ENCODE results near the gene STK4.
"Not testable (repeated sequence)": the region's sequence is repeated elsewhere in the genome, so short reads cannot be mapped to it uniquely, and the experiment has no call there.

The STK4 gene

GRCh38 chr20:45014131-45014530, 47.8 kb downstream of the STK4 start:
- not testable (repeated sequence) for H3K27ac ChIP-seq (replicated peaks; ENCODE audit: low read length); H4K91ac ChIP-seq (ENCODE audit: low read depth, low read length, poor library complexity)
- WGBS, 2 donors (ENCODE audit: extremely low coverage in 2 of 2, insufficient read length in 2 of 2, insufficient replicate concordance in 1 of 2), result no CpG with 5 or more reads among the region's 8 CpGs

GRCh38 chr20:45014671-45015415, 48.5 kb downstream of the STK4 start:
- H3K4me3 ChIP-seq (ENCODE audit: low read length in 2 of 2), result no peak overlapping the region
- H3K27ac ChIP-seq (replicated peaks; ENCODE audit: low read length), result no peak overlapping the region
- H3K4ac ChIP-seq (ENCODE audit: low read length), result no peak overlapping the region
- H3K36me3 ChIP-seq (replicated peaks in 1 of 2; ENCODE audit: control insufficient read depth in 2 of 2, insufficient read depth in 2 of 2, low read length in 2 of 2), result peaks cover 0 to 22% of the 10 kb centered on the region in 2 donors
- H2AK5ac ChIP-seq (ENCODE audit: low read depth, low read length), result no peak overlapping the region
- no peak overlapping the region for H3K18ac ChIP-seq (ENCODE audit: low read length)
- H4K91ac ChIP-seq (ENCODE audit: low read depth, low read length, poor library complexity), result no peak overlapping the region
- no CpG with 5 or more reads among the region's 4 CpGs for WGBS, 2 donors (ENCODE audit: extremely low coverage in 2 of 2, insufficient read length in 2 of 2, insufficient replicate concordance in 1 of 2)
- DNase-seq (ENCODE audit: low spot score), result no peak
- no peaks in the 10 kb centered on the region for H3K79me1 ChIP-seq (ENCODE audit: low read depth, low read length)
- no peak overlapping the region for H2BK12ac ChIP-seq (ENCODE audit: low read length)
- H2BK15ac ChIP-seq (ENCODE audit: low read length), result no peak overlapping the region
- H3K4me2 ChIP-seq (ENCODE audit: insufficient read depth, low read length, poor library complexity, severe bottlenecking), result no peak overlapping the region
- no peak overlapping the region for H2BK5ac ChIP-seq (ENCODE audit: low read length)
- no peak overlapping the region for H3K23ac ChIP-seq (ENCODE audit: low read depth, low read length, poor library complexity)
- no peak overlapping the region for H2BK120ac ChIP-seq (ENCODE audit: low read depth, low read length)
- no peaks in the 10 kb centered on the region for H3K9me3 ChIP-seq (replicated peaks in 1 of 2; ENCODE audit: control insufficient read depth in 2 of 2, insufficient read depth in 1 of 2, low read depth in 1 of 2, low read length in 2 of 2)
- no peak overlapping the region for H2AFZ ChIP-seq (ENCODE audit: low read length)
- H3K14ac ChIP-seq (ENCODE audit: low read length), result no peak overlapping the region
- no peaks in the 10 kb centered on the region for H3K4me1 ChIP-seq (ENCODE audit: control insufficient read depth in 2 of 2, insufficient read depth in 1 of 2, low read depth in 1 of 2, low read length in 2 of 2)
- no peak overlapping the region for H3K9ac ChIP-seq (ENCODE audit: low read depth, low read length, poor library complexity)
- no peaks in the 10 kb centered on the region for H3K27me3 ChIP-seq (ENCODE audit: control insufficient read depth in 3 of 3, insufficient read depth in 3 of 3, low read depth in 1 of 3, low read length in 3 of 3)
- H4K8ac ChIP-seq (ENCODE audit: low read depth, low read length), result no peak overlapping the region

More at GRCh38 chr20:45014131-45014530, 47.8 kb downstream of the STK4 start:
- not testable (repeated sequence) for H3K23ac ChIP-seq (ENCODE audit: low read depth, low read length, poor library complexity); H3K4me3 ChIP-seq (ENCODE audit: low read length in 2 of 2); H2AFZ ChIP-seq (ENCODE audit: low read length); H3K4me2 ChIP-seq (ENCODE audit: insufficient read depth, low read length, poor library complexity, severe bottlenecking); H3K79me1 ChIP-seq (ENCODE audit: low read depth, low read length); H3K18ac ChIP-seq (ENCODE audit: low read length); H3K4me1 ChIP-seq (ENCODE audit: control insufficient read depth in 2 of 2, insufficient read depth in 1 of 2, low read depth in 1 of 2, low read length in 2 of 2); H3K14ac ChIP-seq (ENCODE audit: low read length); H3K9ac ChIP-seq (ENCODE audit: low read depth, low read length, poor library complexity); H2BK12ac ChIP-seq (ENCODE audit: low read length); DNase-seq (ENCODE audit: low spot score); H3K4ac ChIP-seq (ENCODE audit: low read length); H2BK15ac ChIP-seq (ENCODE audit: low read length); H2BK5ac ChIP-seq (ENCODE audit: low read length); H3K27me3 ChIP-seq (ENCODE audit: control insufficient read depth in 3 of 3, insufficient read depth in 3 of 3, low read depth in 1 of 3, low read length in 3 of 3); H4K8ac ChIP-seq (ENCODE audit: low read depth, low read length); H2BK120ac ChIP-seq (ENCODE audit: low read depth, low read length); H3K9me3 ChIP-seq (replicated peaks in 1 of 2; ENCODE audit: control insufficient read depth in 2 of 2, insufficient read depth in 1 of 2, low read depth in 1 of 2, low read length in 2 of 2); H2AK5ac ChIP-seq (ENCODE audit: low read depth, low read length)
- peaks cover 0 to 23% of the 10 kb centered on the region in 2 donors for H3K36me3 ChIP-seq (replicated peaks in 1 of 2; ENCODE audit: control insufficient read depth in 2 of 2, insufficient read depth in 2 of 2, low read length in 2 of 2)

GRCh38 chr20:45016089-45016671, 49.9 kb downstream of the STK4 start:
- H3K4me3 ChIP-seq (ENCODE audit: low read length in 2 of 2), result no peak overlapping the region
- no peaks in the 10 kb centered on the region for H3K4me1 ChIP-seq (ENCODE audit: control insufficient read depth in 2 of 2, insufficient read depth in 1 of 2, low read depth in 1 of 2, low read length in 2 of 2)
- H3K18ac ChIP-seq (ENCODE audit: low read length), result no peak overlapping the region
- no peaks in the 10 kb centered on the region for H3K27me3 ChIP-seq (ENCODE audit: control insufficient read depth in 3 of 3, insufficient read depth in 3 of 3, low read depth in 1 of 3, low read length in 3 of 3)
- H3K9me3 ChIP-seq (replicated peaks in 1 of 2; ENCODE audit: control insufficient read depth in 2 of 2, insufficient read depth in 1 of 2, low read depth in 1 of 2, low read length in 2 of 2), result no peaks in the 10 kb centered on the region
- H2AK5ac ChIP-seq (ENCODE audit: low read depth, low read length), result no peak overlapping the region
- H2BK15ac ChIP-seq (ENCODE audit: low read length), result no peak overlapping the region
- no peak overlapping the region for H2BK5ac ChIP-seq (ENCODE audit: low read length)
- WGBS, 2 donors (ENCODE audit: extremely low coverage in 2 of 2, insufficient read length in 2 of 2, insufficient replicate concordance in 1 of 2), result no CpG with 5 or more reads among the region's 5 CpGs
- H3K9ac ChIP-seq (ENCODE audit: low read depth, low read length, poor library complexity), result no peak overlapping the region
- no peak overlapping the region for H2BK120ac ChIP-seq (ENCODE audit: low read depth, low read length)
- no peak overlapping the region for H3K4me2 ChIP-seq (ENCODE audit: insufficient read depth, low read length, poor library complexity, severe bottlenecking)
- no peak overlapping the region for H3K14ac ChIP-seq (ENCODE audit: low read length)
- H3K27ac ChIP-seq (replicated peaks; ENCODE audit: low read length), result no peak overlapping the region
- peaks cover 0 to 26% of the 10 kb centered on the region in 2 donors for H3K36me3 ChIP-seq (replicated peaks in 1 of 2; ENCODE audit: control insufficient read depth in 2 of 2, insufficient read depth in 2 of 2, low read length in 2 of 2)
- no peaks in the 10 kb centered on the region for H3K79me1 ChIP-seq (ENCODE audit: low read depth, low read length)
- H2BK12ac ChIP-seq (ENCODE audit: low read length), result no peak overlapping the region
- no peak overlapping the region for H4K91ac ChIP-seq (ENCODE audit: low read depth, low read length, poor library complexity)
- no peak overlapping the region for H3K4ac ChIP-seq (ENCODE audit: low read length)
- no peak for DNase-seq (ENCODE audit: low spot score)
- no peak overlapping the region for H2AFZ ChIP-seq (ENCODE audit: low read length)
- no peak overlapping the region for H4K8ac ChIP-seq (ENCODE audit: low read depth, low read length)
- H3K23ac ChIP-seq (ENCODE audit: low read depth, low read length, poor library complexity), result no peak overlapping the region

GRCh38 chr20:45017281-45017680, 51.0 kb downstream of the STK4 start:
- H3K4ac ChIP-seq (ENCODE audit: low read length), result no peak overlapping the region
- H3K27ac ChIP-seq (replicated peaks; ENCODE audit: low read length), result no peak overlapping the region
- H3K4me2 ChIP-seq (ENCODE audit: insufficient read depth, low read length, poor library complexity, severe bottlenecking), result no peak overlapping the region
- no peak overlapping the region for H2AK5ac ChIP-seq (ENCODE audit: low read depth, low read length)
- no peak overlapping the region for H2BK15ac ChIP-seq (ENCODE audit: low read length)
- H3K79me1 ChIP-seq (ENCODE audit: low read depth, low read length), result no peaks in the 10 kb centered on the region
- no peak overlapping the region for H3K23ac ChIP-seq (ENCODE audit: low read depth, low read length, poor library complexity)
- no peak overlapping the region for H3K14ac ChIP-seq (ENCODE audit: low read length)
- no peaks in the 10 kb centered on the region for H3K27me3 ChIP-seq (ENCODE audit: control insufficient read depth in 3 of 3, insufficient read depth in 3 of 3, low read depth in 1 of 3, low read length in 3 of 3)
- H3K18ac ChIP-seq (ENCODE audit: low read length), result no peak overlapping the region
- H4K8ac ChIP-seq (ENCODE audit: low read depth, low read length), result no peak overlapping the region
- no peak overlapping the region for H3K4me3 ChIP-seq (ENCODE audit: low read length in 2 of 2)
- no peak overlapping the region for H2BK120ac ChIP-seq (ENCODE audit: low read depth, low read length)
- H3K9me3 ChIP-seq (replicated peaks in 1 of 2; ENCODE audit: control insufficient read depth in 2 of 2, insufficient read depth in 1 of 2, low read depth in 1 of 2, low read length in 2 of 2), result no peaks in the 10 kb centered on the region
- no peak overlapping the region for H2AFZ ChIP-seq (ENCODE audit: low read length)
- H3K4me1 ChIP-seq (ENCODE audit: control insufficient read depth in 2 of 2, insufficient read depth in 1 of 2, low read depth in 1 of 2, low read length in 2 of 2), result no peaks in the 10 kb centered on the region
- H2BK12ac ChIP-seq (ENCODE audit: low read length), result no peak overlapping the region
- H3K9ac ChIP-seq (ENCODE audit: low read depth, low read length, poor library complexity), result no peak overlapping the region
- no peak overlapping the region for H2BK5ac ChIP-seq (ENCODE audit: low read length)
- WGBS, 2 donors (ENCODE audit: extremely low coverage in 2 of 2, insufficient read length in 2 of 2, insufficient replicate concordance in 1 of 2), result no CpG with 5 or more reads among the region's 5 CpGs
- H4K91ac ChIP-seq (ENCODE audit: low read depth, low read length, poor library complexity), result no peak overlapping the region
- DNase-seq (ENCODE audit: low spot score), result no peak
- peaks cover 0 to 32% of the 10 kb centered on the region in 2 donors for H3K36me3 ChIP-seq (replicated peaks in 1 of 2; ENCODE audit: control insufficient read depth in 2 of 2, insufficient read depth in 2 of 2, low read length in 2 of 2)

All from neuronal stem cell (in vitro differentiated cells).